HepG2 (cell line): ENCODE results near the gene FEM1B. TPM values are rescaled to one million over a fixed set of nuclear protein-coding genes. Genes with fewer than 3 reads are reported as not detected.

ENCODE experiments used
- ATAC-seq: fragments of 200-7000 bp; cut with Tn5 transposase; 3 replicates; pipeline ENCODE4 v1.9.1; 2020; ENCODE audit warnings: mild to moderate bottlenecking, moderate library complexity
- BruUV-seq: library from RNA; stranded (reverse); fragments of 400-500 nt; replicated peaks from 2 replicates; lab custom pipeline; 2021; lab: Mats Ljungman, UMichigan
- CTCF ChIA-PET: fragments of 300-600 bp; formaldehyde crosslinking; extraction: SDS; loops from one replicate; lab custom pipeline; 2021; ENCODE audit warnings: low total read pairs, inconsistent platforms, low intra/inter-chr PET ratio; lab: Yijun Ruan, JAX
- POLR2A ChIA-PET: fragments of 350-600 bp; sonication (Branson Sonifier 250); formaldehyde crosslinking; loops from one replicate; lab custom pipeline; 2020; ENCODE audit warnings: antibody characterized with exemption, inconsistent platforms; lab: Yijun Ruan, JAX
- DNase-seq: peaks from one replicate; pipeline ENCODE4 v3.0.0-alpha.2; 2015; ENCODE audit warnings: low spot score
- FAIRE-seq: peaks from 3 replicates; lab custom pipeline; 2011; peaks lifted over from hg19 to GRCh38; lab: Jason Lieb, UNC
- H2AFZ ChIP-seq: one replicate; pipeline ENCODE4 v1.6.1; 2011; ENCODE audit warnings: low read length, inconsistent platforms
- H3K27ac ChIP-seq: fragments of 300-600 bp; 3 replicates; pipeline ENCODE4 v1.8.0; 2011; ENCODE audit warnings: mixed run types, mild to moderate bottlenecking, mixed read lengths, low read length, inconsistent platforms; ENCODE audit not compliant: insufficient read depth; ENCODE audit errors: extremely low read length
- H3K27me3 ChIP-seq, 2 experiments: fragments of 200-600 bp in 1 of 2; 2 replicates in 1 of 2; 3 replicates in 1 of 2; pipeline versions ENCODE4 v1.6.0 to v1.8.0; 2011; ENCODE audit warnings: low read length in 2 of 2, mild to moderate bottlenecking in 2 of 2, moderate library complexity in 2 of 2, inconsistent platforms in 1 of 2; ENCODE audit not compliant: insufficient read depth in 2 of 2, control insufficient read depth in 1 of 2
- H3K36me3 ChIP-seq, 2 experiments: fragments of 200-600 bp in 1 of 2; replicated peaks in 1 of 2; 2 replicates in 1 of 2; 3 replicates in 1 of 2; pipeline versions ENCODE4 v1.5.1 to v1.8.0; 2011; ENCODE audit warnings: low read length in 2 of 2, inconsistent platforms in 1 of 2; ENCODE audit not compliant: insufficient read depth in 2 of 2, control insufficient read depth in 1 of 2
- H3K4me1 ChIP-seq: 2 replicates; pipeline ENCODE4 v1.5.1; 2012; ENCODE audit warnings: low read length, inconsistent platforms; ENCODE audit not compliant: insufficient read depth
- H3K4me2 ChIP-seq: 2 replicates; pipeline ENCODE4 v1.6.0; 2011; ENCODE audit warnings: low read depth, low read length, inconsistent platforms
- H3K4me3 ChIP-seq, 3 experiments: fragments of 200-600 bp in 1 of 3; sonication (generic), shearing (Covaris generic) in 1 of 3; replicated peaks in 1 of 3; 2 replicates each; pipeline ENCODE4 v1.5.1; 2011 to 2016; ENCODE audit warnings: low read length in 3 of 3, inconsistent platforms in 2 of 3, low read depth in 2 of 3, mild to moderate bottlenecking in 2 of 3, control low read depth in 1 of 3, mixed read lengths in 1 of 3; ENCODE audit not compliant: insufficient read depth in 1 of 3
- H3K79me2 ChIP-seq: one replicate; pipeline ENCODE4 v1.6.1; 2011; ENCODE audit warnings: low read length, inconsistent platforms; ENCODE audit not compliant: insufficient read depth
- H3K9ac ChIP-seq: 2 replicates; pipeline ENCODE4 v1.6.0; 2011; ENCODE audit warnings: mild to moderate bottlenecking, low read depth, low read length, inconsistent platforms; ENCODE audit not compliant: insufficient read depth
- H3K9me3 ChIP-seq: 2 replicates; pipeline ENCODE4 v1.5.1; 2012; ENCODE audit warnings: mild to moderate bottlenecking, low read length
- H4K20me1 ChIP-seq: 2 replicates; pipeline ENCODE4 v1.6.0; 2011; ENCODE audit warnings: inconsistent platforms, mild to moderate bottlenecking, low read length, moderate library complexity; ENCODE audit not compliant: insufficient read depth
- CREM ChIP-seq, 2 experiments: sonication (generic) in 1 of 2; formaldehyde crosslinking in 1 of 2; IDR thresholded peaks; 2 replicates each; pipeline versions ENCODE4 v1.4.0 to v1.6.1; 2016 to 2020; ENCODE audit warnings: antibody characterized with exemption in 1 of 2, mild to moderate bottlenecking in 1 of 2, missing genetic modification reagents in 1 of 2
- FOXA3 ChIP-seq: IDR thresholded peaks from 2 replicates; pipeline ENCODE4 v1.6.1; 2016; ENCODE audit warnings: missing genetic modification reagents, missing compliant biosample characterization
- JUNB ChIP-seq: sonication (generic); formaldehyde crosslinking; IDR thresholded peaks from 2 replicates; pipeline ENCODE4 v1.8.0; 2022; ENCODE audit warnings: missing genetic modification reagents, mild to moderate bottlenecking, borderline replicate concordance
- MAFG ChIP-seq: sonication (generic); formaldehyde crosslinking; IDR thresholded peaks from 2 replicates; pipeline ENCODE4 v1.5.1; 2020; ENCODE audit warnings: mild to moderate bottlenecking, missing genetic modification reagents
- ONECUT2 ChIP-seq: sonication (generic); formaldehyde crosslinking; IDR thresholded peaks from 2 replicates; pipeline ENCODE4 v1.4.0; 2020; ENCODE audit warnings: missing genetic modification reagents
- PAWR ChIP-seq: sonication (generic); formaldehyde crosslinking; IDR thresholded peaks from 2 replicates; pipeline ENCODE4 v1.4.0; 2020; ENCODE audit warnings: missing genetic modification reagents, mild to moderate bottlenecking, borderline replicate concordance
- RARA ChIP-seq: IDR thresholded peaks from 2 replicates; pipeline ENCODE4 v1.6.1; 2016; ENCODE audit warnings: missing genetic modification reagents, missing compliant biosample characterization
- SIX1 ChIP-seq: sonication (generic); formaldehyde crosslinking; IDR thresholded peaks from 2 replicates; pipeline ENCODE4 v1.4.0; 2020; ENCODE audit warnings: missing genetic modification reagents, borderline replicate concordance
- SP4 ChIP-seq: sonication (generic); formaldehyde crosslinking; IDR thresholded peaks from 2 replicates; pipeline ENCODE4 v1.8.1; 2023; ENCODE audit warnings: mild to moderate bottlenecking, missing genetic modification reagents
- STAG1 ChIP-seq: sonication (generic); formaldehyde crosslinking; IDR thresholded peaks from 2 replicates; pipeline ENCODE4 v1.4.0; 2020; ENCODE audit warnings: missing genetic modification reagents
- YEATS2 ChIP-seq: sonication (generic); formaldehyde crosslinking; IDR thresholded peaks from 2 replicates; pipeline ENCODE4 v1.4.0; 2020; ENCODE audit warnings: missing genetic modification reagents, borderline replicate concordance
- ZKSCAN5 ChIP-seq: sonication (generic); formaldehyde crosslinking; IDR thresholded peaks from 2 replicates; pipeline ENCODE4 v1.5.1; 2020; ENCODE audit warnings: mild to moderate bottlenecking, missing genetic modification reagents
- ZNF3 ChIP-seq: IDR thresholded peaks from 2 replicates; pipeline ENCODE4 v1.7.0; 2017; ENCODE audit warnings: inconsistent platforms
- ZNF331 ChIP-seq: sonication (generic); formaldehyde crosslinking; IDR thresholded peaks from 2 replicates; pipeline ENCODE4 v1.4.0; 2020; ENCODE audit warnings: missing genetic modification reagents
- ZNF7 ChIP-seq: IDR thresholded peaks from 2 replicates; pipeline ENCODE4 v1.6.1; 2016; ENCODE audit warnings: missing biosample characterization, missing genetic modification reagents
- WGBS: methylation state at CpG from one replicate; pipeline ENCODE4 v1.1.6; 2017; ENCODE audit warnings: low lambda C conversion rate; 5-methylcytosine and 5-hydroxymethylcytosine counted together
- in situ Hi-C: cut with HindIII; loops from 2 replicates; pipeline ENCODE4 v1.10.0; 2017; ENCODE audit warnings: low pct_unique_long_range_greater_than_20kb; ENCODE audit not compliant: extremely low pct_ligation_motif_present
- intact Hi-C: fragments of 100-400 bp; cut with micrococcal nuclease; formaldehyde crosslinking; loops from one replicate; pipeline ENCODE4 v1.10.0; 2022; ENCODE audit not compliant: unreplicated experiment
- polyA plus RNA-seq, 8 experiments: library from polyadenylated mRNA; depleted of rRNA in 3 of 8; stranded (reverse) in 7 of 8; unstranded in 1 of 8; fragments of >200 nt; fragmentation: Illumina TruSeq in 4 of 8; extraction: Trizol in 4 of 8; gene quantifications; 2 replicates each; pipeline versions ENCODE4 v1.2.1 to v1.2.3, GENCODE V29; 2011 to 2016; ENCODE audit warnings: low read depth in 4 of 8, missing spikeins in 1 of 8, mixed read lengths in 1 of 8; ENCODE audit not compliant: insufficient read depth in 1 of 8
- total RNA-seq, 5 experiments: library from RNA; depleted of rRNA; stranded (reverse); fragments of >200 nt; fragmentation: Illumina TruSeq; extraction: Trizol; gene quantifications; 2 replicates each; pipeline ENCODE4 v1.2.3, GENCODE V29; 2016; ENCODE audit warnings: low read depth in 1 of 5

The FEM1B gene
- total and polyA plus RNA-seq, 2 of the 13 experiments (the other 11 are each of a cell fraction or from before 2014, with no cell fraction given) = 38.1 to 40.0 TPM

DNA sequence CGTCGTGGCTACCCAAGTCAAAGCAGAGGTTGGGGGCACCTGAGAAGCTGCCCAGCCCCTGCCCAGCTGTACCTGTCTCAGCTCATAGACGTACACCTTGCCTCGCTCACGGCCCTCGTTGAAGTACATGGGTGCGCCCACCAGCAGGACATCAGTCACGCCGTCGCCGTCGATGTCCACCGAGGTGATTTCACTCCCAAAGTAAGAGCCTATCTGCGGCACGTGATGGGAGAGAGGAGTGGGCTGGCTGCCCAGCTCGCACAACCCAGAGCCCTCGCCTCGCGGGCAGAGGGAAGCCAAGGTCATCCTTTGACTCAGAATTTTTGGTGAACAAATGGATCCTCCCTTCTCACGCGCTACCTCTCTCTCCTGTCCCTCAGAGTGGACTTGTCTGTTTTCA lies 54.7 kb downstream of the FEM1B start:
- in situ Hi-C loops = no loop called here
- no TSS peak for BruUV-seq
- Histone ChIP-seq H3K36me3 (no peaks in the 10 kb centered on the region), H3K4me2 (no peak overlapping the region), H4K20me1 (no peaks in the 10 kb centered on the region), H3K9me3 (no peaks in the 10 kb centered on the region), H3K27me3 (peaks cover 5 to 64% of the 10 kb centered on the region in 2 experiments; a peak in 4 of 5 replicates), H3K4me1 (no peaks in the 10 kb centered on the region)
- POLR2A ChIA-PET = no interaction called here
- no peak for ATAC-seq
- CTCF ChIA-PET = no interaction called here
- TF ChIP-seq MAFG (CRISPR knock-in tag) (no peak), SIX1 (CRISPR knock-in tag) (no peak), PAWR (CRISPR knock-in tag) (no peak), RARA (CRISPR knock-in tag) (no peak), ZNF3 (CRISPR knock-in tag) (no peak), JUNB (CRISPR knock-in tag) (no peak), STAG1 (CRISPR knock-in tag) (no peak), ONECUT2 (CRISPR knock-in tag) (no peak), ZKSCAN5 (CRISPR knock-in tag) (no peak), FOXA3 (CRISPR knock-in tag) (no peak), CREM (IDR thresholded peaks at IDR 0.05) (no peak), CREM (CRISPR knock-in tag; IDR thresholded peaks at IDR 0.05) (no peak), ZNF331 (no peak), YEATS2 (CRISPR knock-in tag) (no peak), ZNF7 (CRISPR knock-in tag) (no peak), SP4 (CRISPR knock-in tag) (no peak)
- TF ChIP-seq, all 625 proteins: peak for 0
- 45% methylated on average over 10 of the region's 21 CpGs for WGBS
- no peak overlapping the region for H2AFZ ChIP-seq
- DNase-seq (no peak), FAIRE-seq (no peak)
- H3K4me3 ChIP-seq = no peak overlapping the region
- H3K9ac ChIP-seq = no peak overlapping the region
- no peaks in the 10 kb centered on the region for H3K79me2 ChIP-seq
- H3K27ac ChIP-seq = no peak overlapping the region
- intact Hi-C loops = no loop called here
